GM13976 (cell line): ENCODE measurements around the gene RARB.

Experiments
- DNase-seq: peaks from one replicate; pipeline ENCODE4 v3.0.0; 2012; ENCODE audit warnings: low spot score
- CTCF ChIP-seq: IDR thresholded peaks from 2 replicates; pipeline ENCODE4 v1.5.1; 2012; ENCODE audit warnings: borderline replicate concordance, mild to moderate bottlenecking; ENCODE audit not compliant: insufficient read depth; ENCODE audit errors: extremely low read depth, missing control alignments, control extremely low read depth
- in situ Hi-C: fragments of 300-500 bp; cut with MboI; formaldehyde crosslinking; loops from one replicate; pipeline ENCODE4 v1.12.0; 2022; ENCODE audit warnings: low sequenced_read_pairs, mixed read lengths, inconsistent platforms; ENCODE audit not compliant: unreplicated experiment

RARB gene

GRCh38 chr3:25567806-25568524, 139.9 kb downstream of the RARB start:
- no peak for TF ChIP-seq CTCF
- in situ Hi-C loops = no loop called here
- no peak for DNase-seq

- no peak for TF ChIP-seq CTCF
- DNase-seq = no peak
- in situ Hi-C loops = no loop called here
These were observed 140.5 kb downstream of the RARB start for GRCh38 chr3:25568525-25569078.

- no peak for DNase-seq
- in situ Hi-C loops = no loop called here
- no peak for TF ChIP-seq CTCF
These were observed 143.2 kb downstream of the RARB start for GRCh38 chr3:25571285-25571684.

GRCh38 chr3:25572336-25572735, 144.3 kb downstream of the RARB start:
- no peak for TF ChIP-seq CTCF
- in situ Hi-C loops = no loop called here
- no peak for DNase-seq

GRCh38 chr3:25572919-25573385, 144.9 kb downstream of the RARB start:
- in situ Hi-C loops = no loop called here
- TF ChIP-seq CTCF = no peak
- no peak for DNase-seq

- no peak for TF ChIP-seq CTCF
- DNase-seq = no peak
- in situ Hi-C loops = no loop called here
These were observed 145.5 kb downstream of the RARB start for GRCh38 chr3:25573386-25574171.
